HepG2 (cell line): Measurements from ENCODE around the gene SCN8A.

ENCODE experiments used
- FOXM1 ChIP-seq: sonication (generic); formaldehyde crosslinking; IDR thresholded peaks from 2 replicates; pipeline ENCODE4 v1.5.0; 2020; ENCODE audit warnings: missing genetic modification reagents
- KLF6 ChIP-seq: IDR thresholded peaks from 2 replicates; pipeline ENCODE4 v1.8.0; 2016; ENCODE audit warnings: missing biosample characterization, missing genetic modification reagents
- MXD4 ChIP-seq: IDR thresholded peaks from 2 replicates; pipeline ENCODE4 v1.6.1; 2016; ENCODE audit warnings: mild to moderate bottlenecking, missing biosample characterization, missing genetic modification reagents
- MZF1 ChIP-seq: sonication (generic); formaldehyde crosslinking; IDR thresholded peaks from 2 replicates; pipeline ENCODE4 v1.8.1; 2023; ENCODE audit warnings: mild to moderate bottlenecking, missing genetic modification reagents, borderline replicate concordance
- PTBP1 ChIP-seq: fragments of 200-400 bp; formaldehyde crosslinking; IDR thresholded peaks from 2 replicates; pipeline ENCODE4 v1.6.1; 2018; ENCODE audit warnings: low read length, low read depth; ENCODE audit not compliant: poor library complexity, severe bottlenecking

DNA sequence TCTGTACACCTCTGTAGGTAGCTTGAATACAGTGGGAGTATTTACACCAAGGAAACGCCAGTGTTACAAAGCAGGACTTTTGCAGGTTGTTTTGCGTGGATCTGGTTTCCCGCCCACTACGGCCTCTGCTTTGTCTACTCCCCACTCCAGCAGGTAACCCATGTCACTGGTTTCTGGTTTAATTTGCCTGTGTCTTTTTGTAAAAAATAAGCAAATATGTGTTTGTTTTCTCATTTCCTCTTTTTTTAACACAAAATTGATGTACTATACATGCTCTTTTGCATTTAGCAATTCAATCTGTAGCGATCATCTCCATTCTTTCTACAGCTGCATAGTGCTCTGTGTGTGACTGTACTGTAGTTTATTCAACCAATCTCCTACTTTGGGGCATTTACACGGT lies 43.4 kb upstream of the SCN8A start:
- TF ChIP-seq MZF1 (CRISPR knock-in tag) = no peak
- TF ChIP-seq MXD4 (CRISPR knock-in tag) = no peak
- TF ChIP-seq FOXM1 = no peak
- no peak for TF ChIP-seq PTBP1
- TF ChIP-seq KLF6 (CRISPR knock-in tag) = no peak
